IMR-90 (cell line): ENCODE measurements around the gene TTI1. TPM values are rescaled to one million over a fixed set of nuclear protein-coding genes. Genes with fewer than 3 reads are reported as not detected.

Experiments used
- ATAC-seq: fragments of 200-7000 bp; cut with Tn5 transposase; 2 replicates; pipeline ENCODE4 v1.9.1; 2020; ENCODE audit warnings: low read depth, mild to moderate bottlenecking, moderate library complexity
- BruUV-seq: library from RNA; stranded (reverse); fragments of 400-500 nt; replicated peaks from 2 replicates; lab custom pipeline; 2021; lab: Mats Ljungman, UMichigan
- CTCF ChIA-PET: fragments of 300-600 bp; formaldehyde crosslinking; extraction: SDS; loops from one replicate; lab custom pipeline; 2021; ENCODE audit warnings: antibody characterized with exemption; lab: Yijun Ruan, JAX
- POLR2A ChIA-PET: fragments of 300-600 bp; sonication (Branson Sonifier 250); formaldehyde crosslinking; loops from one replicate; lab custom pipeline; 2022; ENCODE audit warnings: antibody characterized with exemption; ENCODE audit not compliant: unreplicated experiment; lab: Charles Lee
- DNase-seq: peaks from one replicate; pipeline ENCODE4 v3.0.0; 2013
- H2AFZ ChIP-seq: replicated peaks from 2 replicates; pipeline ENCODE3; 2013; ENCODE audit warnings: low read length, mild to moderate bottlenecking; ENCODE audit not compliant: poor library complexity
- H2AK5ac ChIP-seq: 2 replicates; pipeline ENCODE4 v1.6.1; 2013; ENCODE audit warnings: low read depth, low read length, inconsistent platforms
- H2AK9ac ChIP-seq: replicated peaks from 2 replicates; pipeline ENCODE3; 2013; ENCODE audit warnings: mild to moderate bottlenecking, low read depth, low read length, moderate library complexity; ENCODE audit not compliant: poor library complexity
- H2BK120ac ChIP-seq: 2 replicates; pipeline ENCODE4 v1.6.1; 2013; ENCODE audit warnings: low read depth, low read length, inconsistent platforms
- H2BK15ac ChIP-seq: 3 replicates; pipeline ENCODE4 v1.6.1; 2013; ENCODE audit warnings: low read depth, low read length, inconsistent platforms
- H2BK20ac ChIP-seq: 2 replicates; pipeline ENCODE4 v1.6.1; 2013; ENCODE audit warnings: low read depth, mild to moderate bottlenecking, inconsistent platforms, low read length, moderate library complexity
- H2BK5ac ChIP-seq: 2 replicates; pipeline ENCODE4 v1.6.1; 2013; ENCODE audit warnings: mild to moderate bottlenecking, low read depth, low read length, inconsistent platforms; ENCODE audit not compliant: poor library complexity, severe bottlenecking
- H3K14ac ChIP-seq: replicated peaks from 2 replicates; pipeline ENCODE4 v1.6.1; 2013; ENCODE audit warnings: low read depth, low read length, inconsistent platforms
- H3K18ac ChIP-seq: 2 replicates; pipeline ENCODE4 v1.6.1; 2013; ENCODE audit warnings: low read depth, low read length, control low read depth
- H3K23ac ChIP-seq: 2 replicates; pipeline ENCODE4 v1.6.1; 2013; ENCODE audit warnings: low read depth, low read length, inconsistent platforms
- H3K27ac ChIP-seq: 2 replicates; pipeline ENCODE4 v1.5.1; 2013; ENCODE audit warnings: mild to moderate bottlenecking, control low read depth, low read length; ENCODE audit not compliant: insufficient read depth
- H3K27me3 ChIP-seq: 2 replicates; pipeline ENCODE4 v1.6.1; 2013; ENCODE audit warnings: low read length; ENCODE audit not compliant: control insufficient read depth, insufficient read depth
- H3K36me3 ChIP-seq: 2 replicates; pipeline ENCODE4 v1.6.1; 2013; ENCODE audit warnings: low read length, mixed read lengths; ENCODE audit not compliant: control insufficient read depth, insufficient read depth
- H3K4ac ChIP-seq: 2 replicates; pipeline ENCODE4 v1.6.1; 2013; ENCODE audit warnings: low read depth, low read length, inconsistent platforms
- H3K4me1 ChIP-seq: 2 replicates; pipeline ENCODE4 v1.6.1; 2013; ENCODE audit warnings: low read length, mixed read lengths; ENCODE audit not compliant: control insufficient read depth, insufficient read depth
- H3K4me2 ChIP-seq: 2 replicates; pipeline ENCODE4 v1.6.1; 2013; ENCODE audit warnings: low read depth, mild to moderate bottlenecking, control low read depth, low read length, moderate library complexity
- H3K4me3 ChIP-seq: 2 replicates; pipeline ENCODE4 v1.5.1; 2013; ENCODE audit warnings: low read depth, mild to moderate bottlenecking, control low read depth, low read length, moderate library complexity; ENCODE audit not compliant: insufficient read depth
- H3K56ac ChIP-seq: 2 replicates; pipeline ENCODE4 v1.6.1; 2013; ENCODE audit warnings: low read length, inconsistent platforms; ENCODE audit not compliant: insufficient read depth; ENCODE audit errors: extremely low read depth
- H3K79me1 ChIP-seq, 2 experiments: 2 replicates each; pipeline ENCODE4 v1.6.1; 2013; ENCODE audit warnings: low read length in 2 of 2, inconsistent platforms in 1 of 2, low read depth in 1 of 2
- H3K9ac ChIP-seq: 2 replicates; pipeline ENCODE4 v1.6.1; 2013; ENCODE audit warnings: low read depth, low read length, control low read depth
- H3K9me1 ChIP-seq: 2 replicates; pipeline ENCODE4 v1.6.1; 2013; ENCODE audit warnings: low read length, inconsistent platforms; ENCODE audit not compliant: insufficient read depth
- H3K9me3 ChIP-seq: 2 replicates; pipeline ENCODE4 v1.6.1; 2013; ENCODE audit warnings: low read length; ENCODE audit not compliant: control insufficient read depth, insufficient read depth
- H4K20me1 ChIP-seq: 2 replicates; pipeline ENCODE4 v1.6.1; 2013; ENCODE audit warnings: low read length, inconsistent platforms; ENCODE audit not compliant: insufficient read depth
- H4K5ac ChIP-seq: 2 replicates; pipeline ENCODE4 v1.6.1; 2013; ENCODE audit warnings: mild to moderate bottlenecking, low read depth, low read length, control low read depth
- H4K8ac ChIP-seq, 2 experiments: 2 replicates each; pipeline ENCODE4 v1.6.1; 2013; ENCODE audit warnings: low read depth in 2 of 2, low read length in 2 of 2, control low read depth in 1 of 2, inconsistent platforms in 1 of 2
- H4K91ac ChIP-seq: 2 replicates; pipeline ENCODE4 v1.6.1; 2013; ENCODE audit warnings: low read depth, low read length, inconsistent platforms; ENCODE audit not compliant: insufficient read depth
- CHD1 ChIP-seq: IDR thresholded peaks from 2 replicates; pipeline ENCODE4 v1.6.1; 2012; ENCODE audit warnings: low read depth, low read length, improper control_type of control experiment
- FOS ChIP-seq: fragments of 150-350 bp; IDR thresholded peaks from 2 replicates; pipeline ENCODE4 v1.6.1; 2016; ENCODE audit warnings: low read depth, low read length
- MAFK ChIP-seq: IDR thresholded peaks from 2 replicates; pipeline ENCODE4 v1.6.1; 2012; ENCODE audit warnings: low read depth, low read length, improper control_type of control experiment
- MAZ ChIP-seq: IDR thresholded peaks from 2 replicates; pipeline ENCODE4 v1.6.1; 2012; ENCODE audit warnings: low read depth, mild to moderate bottlenecking, low read length, improper control_type of control experiment, moderate library complexity, borderline replicate concordance
- MXI1 ChIP-seq: IDR thresholded peaks from 2 replicates; pipeline ENCODE4 v1.6.1; 2012; ENCODE audit warnings: low read depth, mild to moderate bottlenecking, low read length, moderate library complexity, borderline replicate concordance
- NFE2L2 ChIP-seq: fragments of 150-350 bp; IDR thresholded peaks from 2 replicates; pipeline ENCODE4 v1.6.1; 2016; ENCODE audit warnings: low read depth, mild to moderate bottlenecking, low read length
- POLR2A ChIP-seq: IDR thresholded peaks from 2 replicates; pipeline ENCODE4 v1.6.1; 2012; ENCODE audit warnings: mild to moderate bottlenecking, low read depth, low read length
- RCOR1 ChIP-seq: IDR thresholded peaks from 2 replicates; pipeline ENCODE4 v1.6.1; 2012; ENCODE audit warnings: mild to moderate bottlenecking, low read length, improper control_type of control experiment; ENCODE audit not compliant: insufficient replicate concordance
- SMC3 ChIP-seq: fragments of 150-350 bp; IDR thresholded peaks from 2 replicates; pipeline ENCODE4 v1.6.1; 2016; ENCODE audit warnings: low read depth, mild to moderate bottlenecking, antibody characterized with exemption, low read length, moderate library complexity
- WGBS, 2 experiments: methylation state at CpG; one replicate each; pipeline versions ENCODE4 v1.1.5 to v1.1.7; 2013; ENCODE audit warnings: missing lambda C conversion rate in 2 of 2; ENCODE audit not compliant: insufficient read length in 1 of 2; ENCODE audit errors: extremely low coverage in 2 of 2; 5-methylcytosine and 5-hydroxymethylcytosine counted together
- dilution Hi-C: fragments of 300-500 bp; cut with HindIII; formaldehyde crosslinking; loops from one replicate; pipeline ENCODE4 v1.14.3; 2018; ENCODE audit warnings: low sequenced_read_pairs; ENCODE audit not compliant: unreplicated experiment
- in situ Hi-C: fragments of 300-500 bp; cut with MboI; formaldehyde crosslinking; loops from 3 replicates; pipeline ENCODE4 v1.14.3; 2019; ENCODE audit warnings: low sequenced_read_pairs, inconsistent platforms, mixed read lengths
- intact Hi-C: fragments of 100-400 bp; cut with micrococcal nuclease; formaldehyde crosslinking; loops from 2 replicates; pipeline ENCODE4 v1.10.0; 2022
- polyA plus RNA-seq, 3 experiments: library from polyadenylated mRNA; depleted of rRNA; stranded (reverse); fragments of >200 nt; gene quantifications; 2 replicates each; pipeline ENCODE4 v1.2.3, GENCODE V29; 2012; ENCODE audit warnings: low replicate concordance in 1 of 3
- total RNA-seq: library from RNA; depleted of rRNA; stranded (reverse); fragments of >200 nt; gene quantifications from 2 replicates; pipeline ENCODE4 v1.2.3, GENCODE V29; 2012
- TF ChIP-seq, protein P1 (sequence below): fragments of 150-350 bp; IDR thresholded peaks from 2 replicates; pipeline ENCODE4 v1.6.1; 2017; ENCODE audit warnings: mild to moderate bottlenecking, antibody characterized with exemption, low read length, low read depth
- TF ChIP-seq, protein P2 (sequence below): conservative IDR thresholded peaks from 2 replicates; pipeline ENCODE4 v1.5.1; 2012; ENCODE audit warnings: mild to moderate bottlenecking, low read depth, low read length, improper control_type of control experiment
- TF ChIP-seq, protein P3 (sequence below): fragments of 150-350 bp; IDR thresholded peaks from 2 replicates; pipeline ENCODE4 v1.6.1; 2016; ENCODE audit warnings: low read depth, mild to moderate bottlenecking, low read length, moderate library complexity, borderline replicate concordance

TTI1 gene
- total and polyA plus RNA-seq, 2 of the 4 experiments (the other 2 are of a cell fraction), result 12.5 to 17.6 TPM

DNA sequence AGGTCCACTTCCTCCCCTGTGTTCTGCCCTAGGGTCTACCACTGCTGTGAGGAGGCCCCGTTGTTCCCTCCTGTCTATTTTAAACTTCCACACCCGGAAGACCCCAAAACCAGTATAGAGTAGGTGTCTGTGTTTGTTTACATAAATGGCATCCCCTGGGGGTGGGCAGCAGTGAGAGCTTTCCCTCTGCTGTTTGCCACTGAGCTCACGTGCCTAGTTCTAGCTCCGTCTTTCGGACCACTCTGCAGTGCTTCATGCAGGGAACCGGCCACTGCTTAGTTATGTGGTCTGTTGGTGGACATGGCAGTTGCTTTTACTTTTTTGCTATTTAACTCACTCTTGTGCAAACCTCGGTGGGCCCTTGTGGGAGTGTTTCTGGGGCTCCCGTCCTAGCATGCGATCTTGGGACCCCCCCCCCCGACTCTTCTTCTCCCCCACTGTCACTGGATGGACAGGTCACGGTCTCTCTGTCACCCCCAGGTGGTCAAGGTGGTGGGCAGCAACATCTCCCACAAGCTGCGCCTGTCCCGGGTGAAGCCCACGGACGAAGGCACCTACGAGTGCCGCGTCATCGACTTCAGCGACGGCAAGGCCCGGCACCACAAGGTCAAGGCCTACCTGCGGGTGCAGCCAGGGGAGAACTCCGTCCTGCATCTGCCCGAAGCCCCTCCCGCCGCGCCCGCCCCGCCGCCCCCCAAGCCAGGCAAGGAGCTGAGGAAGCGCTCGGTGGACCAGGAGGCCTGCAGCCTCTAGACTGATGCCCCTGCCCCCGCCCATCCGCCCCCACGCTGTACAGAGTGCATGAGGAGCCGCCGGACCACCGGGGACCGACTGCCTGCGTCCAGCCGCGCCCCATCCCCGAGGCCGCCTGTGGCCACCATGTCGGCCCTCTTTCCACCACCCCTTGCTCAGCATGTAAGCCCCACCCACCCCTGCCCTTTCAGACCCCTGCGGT is 89.5 kb downstream of the TTI1 start (continued):
- no peak for TF ChIP-seq MXI1

DNA sequence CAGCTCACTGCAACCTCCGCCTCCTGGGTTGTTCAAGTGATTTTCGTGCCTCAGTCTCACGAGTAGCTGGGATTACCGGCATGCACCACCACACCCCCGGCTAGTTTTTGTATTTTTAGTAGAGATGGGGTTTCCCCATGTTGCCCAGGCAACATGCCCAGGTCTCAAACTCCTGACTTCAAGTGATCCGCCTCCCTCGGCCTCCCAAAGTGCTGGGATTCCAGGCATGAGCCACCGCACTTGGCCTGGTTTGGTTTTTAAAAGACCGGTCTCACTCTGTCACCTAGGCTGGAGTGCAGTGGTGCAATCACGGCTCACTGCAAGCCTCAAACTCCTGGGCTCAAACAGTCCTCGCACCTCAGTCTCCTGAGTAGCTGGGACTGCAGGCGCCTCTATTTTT is 90.2 kb downstream of the TTI1 start:
- DNase-seq, result no peak
- H3K27ac ChIP-seq, result no peak overlapping the region
- no peak overlapping the region for H3K18ac ChIP-seq
- H3K4me3 ChIP-seq, result no peak overlapping the region
- BruUV-seq, result no TSS peak
- no peak overlapping the region for H4K5ac ChIP-seq
- peaks cover 7% of the 10 kb centered on the region for H3K9me3 ChIP-seq
- H3K56ac ChIP-seq, result no peak overlapping the region
- CTCF ChIA-PET, result no interaction called here
- H3K36me3 ChIP-seq, result no peaks in the 10 kb centered on the region
- intact Hi-C loops, result no loop called here
- no peaks in the 10 kb centered on the region for H4K20me1 ChIP-seq
- no peaks in the 10 kb centered on the region for H3K79me1 ChIP-seq
- H3K9me1 ChIP-seq, result no peaks in the 10 kb centered on the region
- H2BK15ac ChIP-seq, result no peak overlapping the region
- H2BK5ac ChIP-seq, result no peak overlapping the region
- H2AK5ac ChIP-seq, result no peak overlapping the region
- ATAC-seq, result no peak
- 64% methylated on average over 3 of the region's 12 CpGs; no CpG with 5 or more reads in 1 of the 2 experiments for WGBS, 2 experiments
- no peak overlapping the region for H3K23ac ChIP-seq
- H2BK120ac ChIP-seq, result no peak overlapping the region
- no peak overlapping the region for H4K8ac ChIP-seq
- in situ Hi-C loops, result no loop called here
- H3K14ac ChIP-seq, result no peak overlapping the region
- H4K91ac ChIP-seq, result no peak overlapping the region
- no peak overlapping the region for H3K4me2 ChIP-seq
- H3K4ac ChIP-seq, result no peak overlapping the region
- POLR2A ChIA-PET, result no interaction called here
- no peak overlapping the region for H2AK9ac ChIP-seq
- H3K4me1 ChIP-seq, result no peaks in the 10 kb centered on the region
- no peak overlapping the region for H2AFZ ChIP-seq
- dilution Hi-C loops, result no loop called here
- no peak overlapping the region for H3K9ac ChIP-seq
- H2BK20ac ChIP-seq, result no peak overlapping the region
- H3K27me3 ChIP-seq, result peaks cover 15% of the 10 kb centered on the region
- TF ChIP-seq POLR2A (no peak), MAFK (no peak), FOS (no peak), MXI1 (no peak), SMC3 (no peak), CHD1 (no peak), NFE2L2 (no peak), RCOR1 (no peak), MAZ (no peak)
- TF ChIP-seq, protein P1, sequence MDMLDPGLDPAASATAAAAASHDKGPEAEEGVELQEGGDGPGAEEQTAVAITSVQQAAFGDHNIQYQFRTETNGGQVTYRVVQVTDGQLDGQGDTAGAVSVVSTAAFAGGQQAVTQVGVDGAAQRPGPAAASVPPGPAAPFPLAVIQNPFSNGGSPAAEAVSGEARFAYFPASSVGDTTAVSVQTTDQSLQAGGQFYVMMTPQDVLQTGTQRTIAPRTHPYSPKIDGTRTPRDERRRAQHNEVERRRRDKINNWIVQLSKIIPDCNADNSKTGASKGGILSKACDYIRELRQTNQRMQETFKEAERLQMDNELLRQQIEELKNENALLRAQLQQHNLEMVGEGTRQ, result no peak
- TF ChIP-seq, protein P2, sequence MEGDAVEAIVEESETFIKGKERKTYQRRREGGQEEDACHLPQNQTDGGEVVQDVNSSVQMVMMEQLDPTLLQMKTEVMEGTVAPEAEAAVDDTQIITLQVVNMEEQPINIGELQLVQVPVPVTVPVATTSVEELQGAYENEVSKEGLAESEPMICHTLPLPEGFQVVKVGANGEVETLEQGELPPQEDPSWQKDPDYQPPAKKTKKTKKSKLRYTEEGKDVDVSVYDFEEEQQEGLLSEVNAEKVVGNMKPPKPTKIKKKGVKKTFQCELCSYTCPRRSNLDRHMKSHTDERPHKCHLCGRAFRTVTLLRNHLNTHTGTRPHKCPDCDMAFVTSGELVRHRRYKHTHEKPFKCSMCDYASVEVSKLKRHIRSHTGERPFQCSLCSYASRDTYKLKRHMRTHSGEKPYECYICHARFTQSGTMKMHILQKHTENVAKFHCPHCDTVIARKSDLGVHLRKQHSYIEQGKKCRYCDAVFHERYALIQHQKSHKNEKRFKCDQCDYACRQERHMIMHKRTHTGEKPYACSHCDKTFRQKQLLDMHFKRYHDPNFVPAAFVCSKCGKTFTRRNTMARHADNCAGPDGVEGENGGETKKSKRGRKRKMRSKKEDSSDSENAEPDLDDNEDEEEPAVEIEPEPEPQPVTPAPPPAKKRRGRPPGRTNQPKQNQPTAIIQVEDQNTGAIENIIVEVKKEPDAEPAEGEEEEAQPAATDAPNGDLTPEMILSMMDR, result no peak
- TF ChIP-seq, protein P3, sequence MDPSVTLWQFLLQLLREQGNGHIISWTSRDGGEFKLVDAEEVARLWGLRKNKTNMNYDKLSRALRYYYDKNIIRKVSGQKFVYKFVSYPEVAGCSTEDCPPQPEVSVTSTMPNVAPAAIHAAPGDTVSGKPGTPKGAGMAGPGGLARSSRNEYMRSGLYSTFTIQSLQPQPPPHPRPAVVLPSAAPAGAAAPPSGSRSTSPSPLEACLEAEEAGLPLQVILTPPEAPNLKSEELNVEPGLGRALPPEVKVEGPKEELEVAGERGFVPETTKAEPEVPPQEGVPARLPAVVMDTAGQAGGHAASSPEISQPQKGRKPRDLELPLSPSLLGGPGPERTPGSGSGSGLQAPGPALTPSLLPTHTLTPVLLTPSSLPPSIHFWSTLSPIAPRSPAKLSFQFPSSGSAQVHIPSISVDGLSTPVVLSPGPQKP, result no peak
